HEK293T (cell line): ENCODE measurements around the gene RBMS1.

Experiments
- CTCF ChIA-PET: fragments of 350-600 bp; formaldehyde crosslinking; extraction: SDS; loops from one replicate; lab custom pipeline; 2021; ENCODE audit warnings: antibody characterized with exemption, inconsistent platforms; lab: Yijun Ruan, JAX
- POLR2A ChIA-PET: fragments of 350-600 bp; formaldehyde crosslinking; extraction: SDS; loops from one replicate; lab custom pipeline; 2020; ENCODE audit warnings: antibody characterized with exemption, inconsistent platforms; lab: Yijun Ruan, JAX
- DNase-seq: peaks from one replicate; pipeline ENCODE4 v3.0.0; 2012; ENCODE audit warnings: mixed read lengths; ENCODE audit errors: extremely low spot score
- ARNT ChIP-seq: fragments of 450-650 bp; IDR thresholded peaks from 2 replicates; pipeline ENCODE4 v1.6.1; 2017; ENCODE audit warnings: mild to moderate bottlenecking
- BHLHE40 ChIP-seq: fragments of 450-650 bp; IDR thresholded peaks from 2 replicates; pipeline ENCODE4 v1.6.1; 2016; ENCODE audit warnings: mild to moderate bottlenecking, moderate library complexity, borderline replicate concordance
- CTBP1 ChIP-seq: fragments of 450-650 bp; IDR thresholded peaks from 2 replicates; pipeline ENCODE4 v1.6.1; 2016; ENCODE audit warnings: borderline replicate concordance
- ELF4 ChIP-seq: fragments of 450-650 bp; IDR thresholded peaks from 2 replicates; pipeline ENCODE4 v1.6.1; 2017; ENCODE audit warnings: antibody characterized with exemption
- FOXA1 ChIP-seq: fragments of 450-650 bp; IDR thresholded peaks from 2 replicates; pipeline ENCODE4 v1.6.1; 2016; ENCODE audit warnings: mild to moderate bottlenecking
- FOXK2 ChIP-seq: fragments of 450-650 bp; IDR thresholded peaks from 2 replicates; pipeline ENCODE4 v1.6.1; 2016; ENCODE audit warnings: mild to moderate bottlenecking
- FOXM1 ChIP-seq: fragments of 450-650 bp; IDR thresholded peaks from 2 replicates; pipeline ENCODE4 v1.6.1; 2017; ENCODE audit warnings: mild to moderate bottlenecking, borderline replicate concordance
- HDGF ChIP-seq: fragments of 450-650 bp; IDR thresholded peaks from 2 replicates; pipeline ENCODE4 v1.6.1; 2017; ENCODE audit warnings: antibody characterized with exemption, borderline replicate concordance
- L3MBTL2 ChIP-seq: fragments of 450-650 bp; conservative IDR thresholded peaks from 2 replicates; pipeline ENCODE4 v1.6.1; 2016; ENCODE audit warnings: mild to moderate bottlenecking
- LEF1 ChIP-seq: fragments of 450-650 bp; IDR thresholded peaks from 2 replicates; pipeline ENCODE4 v1.6.1; 2017; ENCODE audit warnings: mild to moderate bottlenecking, borderline replicate concordance
- NFRKB ChIP-seq: fragments of 450-650 bp; IDR thresholded peaks from 2 replicates; pipeline ENCODE4 v1.6.1; 2016; ENCODE audit warnings: mild to moderate bottlenecking, moderate library complexity
- PKNOX1 ChIP-seq: fragments of 450-650 bp; IDR thresholded peaks from 2 replicates; pipeline ENCODE4 v1.6.1; 2016
- SP1 ChIP-seq: fragments of 450-650 bp; IDR thresholded peaks from 2 replicates; pipeline ENCODE4 v1.6.1; 2017
- SUZ12 ChIP-seq: fragments of 450-650 bp; IDR thresholded peaks from 2 replicates; pipeline ENCODE4 v1.6.1; 2016; ENCODE audit warnings: mild to moderate bottlenecking
- TARDBP ChIP-seq: fragments of 450-650 bp; IDR thresholded peaks from 2 replicates; pipeline ENCODE4 v1.6.1; 2016
- ZNF384 ChIP-seq: fragments of 450-650 bp; IDR thresholded peaks from 2 replicates; pipeline ENCODE4 v1.6.1; 2016

Gene RBMS1

GRCh38 chr2:160534249-160534648 is 40.6 kb upstream of the RBMS1 start:
- DNase-seq, result no peak
- no peak for TF ChIP-seq SUZ12
- TF ChIP-seq SP1, result no peak
- no peak for TF ChIP-seq HDGF
- TF ChIP-seq TARDBP, result no peak
- no peak for TF ChIP-seq LEF1
- no peak for TF ChIP-seq L3MBTL2
- no peak for TF ChIP-seq ARNT
- TF ChIP-seq FOXA1, result no peak
- no peak for TF ChIP-seq CTBP1
- TF ChIP-seq BHLHE40, result no peak
- TF ChIP-seq NFRKB, result no peak
- TF ChIP-seq FOXM1, result no peak
- CTCF ChIA-PET, result no interaction called here
- POLR2A ChIA-PET, result interaction anchor here (0.8 kb wide), 1 partner anchor 1690 kb away, joined by 3 read pairs; no protein-coding TSS in a partner anchor

GRCh38 chr2:160533482-160533881 is 39.9 kb upstream of the RBMS1 start:
- DNase-seq, result no peak
- no peak for TF ChIP-seq LEF1
- TF ChIP-seq FOXM1, result no peak
- no peak for TF ChIP-seq SUZ12
- TF ChIP-seq SP1, result no peak
- TF ChIP-seq PKNOX1, result no peak
- no peak for TF ChIP-seq ELF4
- TF ChIP-seq FOXA1, result no peak
- no peak for TF ChIP-seq BHLHE40
- TF ChIP-seq FOXK2, result no peak
- no peak for TF ChIP-seq L3MBTL2
- TF ChIP-seq NFRKB, result no peak
- no peak for TF ChIP-seq ZNF384
- TF ChIP-seq HDGF, result no peak
- no peak for TF ChIP-seq TARDBP
- no peak for TF ChIP-seq CTBP1
- ChIA-PET POLR2A (no interaction called here), CTCF (interaction anchor here (0.6 kb wide), 1 partner anchor 68 kb away, joined by 3 read pairs; no protein-coding TSS in a partner anchor)

- TF ChIP-seq FOXM1 (no peak), FOXK2 (no peak), BHLHE40 (no peak), SUZ12 (no peak), CTBP1 (no peak), ZNF384 (no peak), LEF1 (no peak)
- no peak for DNase-seq
- ChIA-PET POLR2A (no interaction called here), CTCF (no interaction called here)
Observed at GRCh38 chr2:160532388-160532787, 38.8 kb upstream of the RBMS1 start.

GRCh38 chr2:160522951-160523710 is 29.5 kb upstream of the RBMS1 start:
- CTCF ChIA-PET, result no interaction called here
- no peak for DNase-seq
- POLR2A ChIA-PET, result no interaction called here
- TF ChIP-seq FOXK2 (no peak), ELF4 (no peak), SUZ12 (no peak), SP1 (no peak), BHLHE40 (no peak), TARDBP (no peak), FOXA1 (no peak), NFRKB (no peak), HDGF (no peak)

- ChIA-PET POLR2A (no interaction called here), CTCF (no interaction called here)
- no peak for DNase-seq
- TF ChIP-seq TARDBP, result no peak
- TF ChIP-seq FOXA1, result no peak
- TF ChIP-seq FOXK2, result no peak
- no peak for TF ChIP-seq SUZ12
- no peak for TF ChIP-seq HDGF
- no peak for TF ChIP-seq ELF4
- TF ChIP-seq PKNOX1, result no peak
- no peak for TF ChIP-seq L3MBTL2
- no peak for TF ChIP-seq ARNT
- no peak for TF ChIP-seq ZNF384
- TF ChIP-seq CTBP1, result no peak
- no peak for TF ChIP-seq LEF1
- no peak for TF ChIP-seq BHLHE40
- TF ChIP-seq FOXM1, result no peak
- TF ChIP-seq NFRKB, result no peak
- no peak for TF ChIP-seq SP1
Observed at GRCh38 chr2:160517731-160518130, 24.1 kb upstream of the RBMS1 start.

GRCh38 chr2:160516547-160517365 is 23.1 kb upstream of the RBMS1 start:
- POLR2A ChIA-PET, result no interaction called here
- TF ChIP-seq BHLHE40 (no peak), FOXK2 (no peak), FOXA1 (no peak), TARDBP (no peak), L3MBTL2 (no peak), LEF1 (no peak), CTBP1 (no peak), HDGF (no peak), ZNF384 (no peak), SP1 (no peak), NFRKB (no peak), FOXM1 (no peak), SUZ12 (no peak), PKNOX1 (no peak), ELF4 (no peak), ARNT (no peak)
- no peak for DNase-seq
- CTCF ChIA-PET, result no interaction called here
